ENCODE results near the gene FAM53B. TPM values are rescaled to one million over a fixed set of nuclear protein-coding genes. Genes with fewer than 3 reads are reported as not detected.
"Not testable (repeated sequence)": the region's sequence is repeated elsewhere in the genome, so short reads cannot be mapped to it uniquely, and the experiment has no call there.

The FAM53B gene
- total RNA-seq, 2 experiments from 2014 or later, result 15.1 to 18.0 TPM

DNA sequence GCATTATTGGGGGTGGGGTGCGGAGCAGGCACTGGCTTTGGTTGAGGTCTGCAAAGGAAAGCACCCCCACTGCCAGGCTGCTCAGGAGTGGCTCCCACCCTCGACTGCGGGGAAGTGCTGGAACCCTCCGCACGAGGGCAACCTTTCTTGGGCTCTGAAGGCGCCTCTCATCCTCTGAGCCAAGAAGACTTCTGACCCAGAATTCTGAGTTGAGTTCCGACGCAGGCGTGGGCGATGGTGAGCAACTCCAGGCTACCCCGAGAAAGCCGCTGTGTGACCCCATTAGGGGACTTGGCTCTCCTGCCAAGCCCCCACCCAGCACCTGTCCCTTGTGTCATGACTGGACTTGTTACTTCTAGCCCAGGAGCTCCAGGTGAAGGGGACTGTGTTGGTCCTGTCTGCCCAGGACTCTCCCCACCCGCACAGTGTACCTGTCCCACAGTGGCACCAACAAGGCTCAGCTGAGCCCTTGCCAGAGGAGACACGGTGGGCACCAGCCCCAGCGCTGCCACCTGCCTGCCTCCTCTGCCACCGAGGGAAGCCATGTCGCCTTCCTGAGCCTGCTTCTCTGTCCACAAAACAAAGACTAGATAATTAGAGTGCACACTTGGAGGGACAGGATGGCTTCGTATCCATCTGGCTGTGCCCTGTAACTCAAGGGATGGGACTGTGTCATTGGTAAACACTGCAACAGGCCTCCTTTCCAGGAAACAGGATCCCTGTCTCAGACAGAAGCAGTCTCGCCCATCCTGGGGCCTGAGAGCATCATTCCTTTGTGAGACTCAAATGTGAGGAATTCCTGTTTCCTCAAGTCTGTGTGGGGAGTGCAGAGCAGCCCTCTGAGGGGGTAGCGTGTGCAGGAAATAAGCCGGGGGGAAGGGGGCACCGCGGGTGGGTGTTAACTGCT lies 153.7 kb downstream of the FAM53B start:
- no peaks in the 10 kb centered on the region for H3K27me3 Mint-ChIP-seq
- no peak overlapping the region for H3K27ac Mint-ChIP-seq
- H3K9me3 Mint-ChIP-seq, result peaks cover 5% of the 10 kb centered on the region
- H3K4me3 Mint-ChIP-seq, result no peak overlapping the region
- DNase-seq (no peak), ATAC-seq (no peak)
- CTCF ChIA-PET, result no interaction called here
- peaks cover 3% of the 10 kb centered on the region for H3K4me1 Mint-ChIP-seq (ENCODE audit: low read depth)
- intact Hi-C loops (cut with micrococcal nuclease), result no loop called here
- TF ChIP-seq, protein P1, sequence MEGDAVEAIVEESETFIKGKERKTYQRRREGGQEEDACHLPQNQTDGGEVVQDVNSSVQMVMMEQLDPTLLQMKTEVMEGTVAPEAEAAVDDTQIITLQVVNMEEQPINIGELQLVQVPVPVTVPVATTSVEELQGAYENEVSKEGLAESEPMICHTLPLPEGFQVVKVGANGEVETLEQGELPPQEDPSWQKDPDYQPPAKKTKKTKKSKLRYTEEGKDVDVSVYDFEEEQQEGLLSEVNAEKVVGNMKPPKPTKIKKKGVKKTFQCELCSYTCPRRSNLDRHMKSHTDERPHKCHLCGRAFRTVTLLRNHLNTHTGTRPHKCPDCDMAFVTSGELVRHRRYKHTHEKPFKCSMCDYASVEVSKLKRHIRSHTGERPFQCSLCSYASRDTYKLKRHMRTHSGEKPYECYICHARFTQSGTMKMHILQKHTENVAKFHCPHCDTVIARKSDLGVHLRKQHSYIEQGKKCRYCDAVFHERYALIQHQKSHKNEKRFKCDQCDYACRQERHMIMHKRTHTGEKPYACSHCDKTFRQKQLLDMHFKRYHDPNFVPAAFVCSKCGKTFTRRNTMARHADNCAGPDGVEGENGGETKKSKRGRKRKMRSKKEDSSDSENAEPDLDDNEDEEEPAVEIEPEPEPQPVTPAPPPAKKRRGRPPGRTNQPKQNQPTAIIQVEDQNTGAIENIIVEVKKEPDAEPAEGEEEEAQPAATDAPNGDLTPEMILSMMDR (IDR thresholded peaks at IDR 0.05), result no peak
- POLR2A ChIA-PET, result no interaction called here
- H3K36me3 Mint-ChIP-seq (ENCODE audit: low read depth), result peaks cover 4% of the 10 kb centered on the region

DNA sequence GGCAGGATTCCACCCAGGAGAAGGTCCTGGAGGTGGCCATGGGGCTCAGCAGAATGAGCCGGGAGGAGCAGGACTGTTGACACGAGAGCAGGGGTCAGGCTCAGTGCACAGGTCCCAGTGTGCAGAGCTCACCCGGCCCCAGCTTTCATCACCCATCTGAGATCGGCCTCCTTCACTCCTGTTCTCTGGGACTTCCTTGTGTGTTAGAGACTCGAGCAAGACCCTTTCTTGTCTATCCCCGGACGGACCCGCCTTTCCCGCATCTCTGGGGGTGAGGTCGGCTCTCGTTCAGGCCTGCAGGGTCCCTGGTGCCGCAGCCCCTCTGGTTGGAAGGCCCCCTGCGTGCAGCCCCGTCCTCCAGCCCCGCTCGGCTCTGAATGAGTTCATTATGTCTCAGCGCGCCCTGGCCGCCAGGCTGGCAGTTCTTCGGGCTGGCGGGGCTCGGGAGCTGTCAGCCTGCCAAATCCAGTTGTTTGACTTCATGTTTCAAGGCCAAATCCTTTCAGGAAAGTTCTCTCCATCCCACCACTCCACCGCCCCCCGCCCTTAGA lies 154.6 kb downstream of the FAM53B start:
- Mint-ChIP-seq H3K4me3 (no peak overlapping the region), H3K36me3 (ENCODE audit: low read depth) (peaks cover 4% of the 10 kb centered on the region), H3K27ac (no peak overlapping the region), H3K4me1 (ENCODE audit: low read depth) (peaks cover 3% of the 10 kb centered on the region), H3K9me3 (peaks cover 5% of the 10 kb centered on the region), H3K27me3 (no peaks in the 10 kb centered on the region)
- ChIA-PET CTCF (no interaction called here), POLR2A (no interaction called here)
- intact Hi-C loops (cut with micrococcal nuclease), result no loop called here
- no peak for DNase-seq
- TF ChIP-seq, protein P1 (IDR thresholded peaks at IDR 0.05), result no peak
- no peak for ATAC-seq

DNA sequence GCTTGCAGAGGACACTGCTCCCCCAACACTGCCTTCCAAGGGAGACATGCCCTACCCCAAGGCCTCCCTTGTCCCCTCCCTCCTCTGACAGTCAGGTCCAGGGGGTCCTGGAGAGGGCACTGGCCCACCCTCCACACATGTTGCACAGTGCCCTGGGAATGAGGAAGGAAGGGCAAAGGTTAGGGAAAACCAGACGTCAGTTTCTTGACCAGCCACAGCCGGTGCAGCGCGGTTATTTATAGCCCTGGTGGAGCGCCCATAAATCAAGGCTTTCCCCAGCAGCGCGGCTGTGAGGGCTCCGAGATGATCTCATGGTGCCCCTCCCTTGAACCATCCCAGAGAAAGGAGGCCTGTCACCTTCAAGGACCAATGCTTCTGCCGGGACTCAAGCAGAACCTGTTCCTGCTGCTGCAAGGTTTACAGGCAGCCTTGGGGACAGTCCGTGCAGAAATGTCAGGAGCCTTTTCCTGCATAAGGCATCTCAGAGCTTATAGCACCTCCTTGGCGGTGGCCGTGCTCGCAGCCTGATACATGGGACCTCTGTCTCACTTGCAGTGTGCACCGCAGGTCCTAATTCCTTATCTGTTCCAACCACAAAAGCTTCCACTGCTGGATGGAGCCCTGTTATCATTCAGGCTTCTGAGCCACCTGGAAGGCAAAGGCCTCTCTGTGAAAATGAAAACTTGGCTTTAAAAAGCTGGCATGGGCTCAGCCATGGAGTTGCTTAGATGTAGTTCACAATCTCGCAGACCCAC lies 155.3 kb downstream of the FAM53B start:
- Mint-ChIP-seq H3K9me3 (peaks cover 5% of the 10 kb centered on the region), H3K36me3 (ENCODE audit: low read depth) (peaks cover 4% of the 10 kb centered on the region), H3K4me3 (no peak overlapping the region), H3K27ac (no peak overlapping the region), H3K27me3 (no peaks in the 10 kb centered on the region), H3K4me1 (ENCODE audit: low read depth) (peaks cover 3% of the 10 kb centered on the region)
- ChIA-PET POLR2A (no interaction called here), CTCF (no interaction called here)
- intact Hi-C loops (cut with micrococcal nuclease), result no loop called here
- TF ChIP-seq, protein P1 (IDR thresholded peaks at IDR 0.05), result no peak
- DNase-seq (no peak), ATAC-seq (no peak)

DNA sequence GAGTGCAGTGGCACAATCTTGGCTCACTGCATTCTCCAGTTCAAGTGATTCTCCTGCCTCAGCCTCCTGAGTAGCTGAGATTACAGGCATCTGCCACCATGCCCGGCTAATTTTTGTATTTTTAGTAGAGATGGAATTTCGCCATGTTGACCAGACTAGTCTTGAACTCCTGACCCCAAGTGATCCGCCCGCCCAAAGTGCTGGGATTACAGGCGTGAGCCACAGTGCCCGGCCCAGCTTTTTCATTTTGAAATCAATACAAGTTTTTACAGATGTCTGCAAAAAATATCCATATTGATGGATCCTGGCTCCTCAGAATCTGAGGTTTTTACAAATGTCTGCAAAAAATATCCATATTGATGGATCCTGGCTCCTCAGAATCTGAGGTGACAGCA lies 155.8 kb downstream of the FAM53B start:
- H3K4me3 Mint-ChIP-seq; H3K27me3 Mint-ChIP-seq; ATAC-seq; H3K9me3 Mint-ChIP-seq; H3K36me3 Mint-ChIP-seq (ENCODE audit: low read depth); H3K27ac Mint-ChIP-seq; H3K4me1 Mint-ChIP-seq (ENCODE audit: low read depth); DNase-seq; POLR2A ChIA-PET; CTCF ChIA-PET; intact Hi-C loops (cut with micrococcal nuclease): not testable (repeated sequence)

DNA sequence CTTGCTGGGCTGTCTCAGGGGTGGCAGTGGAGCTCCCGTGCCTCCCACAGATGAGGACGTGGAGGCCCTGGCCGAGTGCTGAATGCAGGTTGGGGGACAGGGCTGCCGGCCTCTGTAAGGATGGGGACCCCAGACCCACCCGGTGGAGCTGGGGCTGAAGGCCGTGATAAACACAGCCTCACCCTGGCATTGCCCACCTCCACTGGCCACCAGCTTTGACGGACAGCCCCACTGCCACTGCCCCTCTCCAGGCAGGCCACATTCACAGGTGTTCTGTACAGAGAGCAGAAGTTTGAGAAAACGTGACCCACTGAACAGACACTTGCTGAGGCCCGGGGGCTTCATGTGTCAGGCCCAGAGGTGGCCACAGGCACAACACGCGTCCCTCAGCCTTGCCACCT lies 156.4 kb downstream of the FAM53B start:
- Mint-ChIP-seq H3K4me3 (no peak overlapping the region), H3K9me3 (peaks cover 5% of the 10 kb centered on the region), H3K27ac (no peak overlapping the region), H3K27me3 (no peaks in the 10 kb centered on the region), H3K36me3 (ENCODE audit: low read depth) (peaks cover 4% of the 10 kb centered on the region), H3K4me1 (ENCODE audit: low read depth) (peaks cover 3% of the 10 kb centered on the region)
- no peak for ATAC-seq
- POLR2A ChIA-PET, result no interaction called here
- CTCF ChIA-PET, result no interaction called here
- TF ChIP-seq, protein P1 (IDR thresholded peaks at IDR 0.05), result no peak
- intact Hi-C loops (cut with micrococcal nuclease), result no loop called here
- no peak for DNase-seq
